ENCODE results near the gene HERC4. TPM values are rescaled to one million over a fixed set of nuclear protein-coding genes. Genes with fewer than 3 reads are reported as not detected.

Gene HERC4
- total RNA-seq, 1 donor, result 125 TPM

DNA sequence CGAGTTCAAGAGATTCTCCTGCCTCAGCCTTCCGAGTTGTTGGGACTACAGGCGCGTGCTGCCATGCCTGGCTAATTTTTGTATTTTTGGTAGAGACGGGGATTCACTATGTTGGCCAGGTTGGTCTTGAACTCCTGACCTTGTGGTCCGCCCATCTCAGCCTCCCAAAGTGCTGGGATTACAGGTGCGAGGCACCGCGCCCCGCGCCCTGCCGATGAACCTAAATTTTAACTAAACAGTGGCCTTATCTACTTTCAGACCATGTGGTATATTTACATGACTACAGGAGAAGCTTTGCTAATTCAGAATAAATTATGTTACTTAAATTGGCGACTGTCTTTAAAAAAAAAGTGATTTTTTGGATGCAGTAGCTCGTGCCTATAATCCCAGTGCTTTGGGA is 181.4 kb downstream of the HERC4 start:
- Histone ChIP-seq H4K20me1 (ENCODE audit: insufficient read depth, low read length) (no peaks in the 10 kb centered on the region), H3K36me3 (ENCODE audit: insufficient read depth, low read length) (peaks cover 75% of the 10 kb centered on the region), H3K4me3 (ENCODE audit: insufficient read depth, low read length) (no peak overlapping the region), H3K27ac (ENCODE audit: low read depth, low read length) (no peak overlapping the region), H2AFZ (ENCODE audit: low read length) (no peak overlapping the region), H3K27me3 (ENCODE audit: insufficient read depth, low read length) (no peaks in the 10 kb centered on the region), H3K4me2 (ENCODE audit: insufficient read depth, low read length) (no peak overlapping the region), H3K9me3 (ENCODE audit: low read depth, low read length) (no peaks in the 10 kb centered on the region), H3K79me2 (ENCODE audit: insufficient read depth, low read length) (peaks cover 75% of the 10 kb centered on the region), H3K4me1 (ENCODE audit: insufficient read depth, low read length) (no peaks in the 10 kb centered on the region)
- no peak for DNase-seq (ENCODE audit: insufficient read length, low spot score, missing footprints)
- TF ChIP-seq, protein P1, sequence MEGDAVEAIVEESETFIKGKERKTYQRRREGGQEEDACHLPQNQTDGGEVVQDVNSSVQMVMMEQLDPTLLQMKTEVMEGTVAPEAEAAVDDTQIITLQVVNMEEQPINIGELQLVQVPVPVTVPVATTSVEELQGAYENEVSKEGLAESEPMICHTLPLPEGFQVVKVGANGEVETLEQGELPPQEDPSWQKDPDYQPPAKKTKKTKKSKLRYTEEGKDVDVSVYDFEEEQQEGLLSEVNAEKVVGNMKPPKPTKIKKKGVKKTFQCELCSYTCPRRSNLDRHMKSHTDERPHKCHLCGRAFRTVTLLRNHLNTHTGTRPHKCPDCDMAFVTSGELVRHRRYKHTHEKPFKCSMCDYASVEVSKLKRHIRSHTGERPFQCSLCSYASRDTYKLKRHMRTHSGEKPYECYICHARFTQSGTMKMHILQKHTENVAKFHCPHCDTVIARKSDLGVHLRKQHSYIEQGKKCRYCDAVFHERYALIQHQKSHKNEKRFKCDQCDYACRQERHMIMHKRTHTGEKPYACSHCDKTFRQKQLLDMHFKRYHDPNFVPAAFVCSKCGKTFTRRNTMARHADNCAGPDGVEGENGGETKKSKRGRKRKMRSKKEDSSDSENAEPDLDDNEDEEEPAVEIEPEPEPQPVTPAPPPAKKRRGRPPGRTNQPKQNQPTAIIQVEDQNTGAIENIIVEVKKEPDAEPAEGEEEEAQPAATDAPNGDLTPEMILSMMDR (IDR thresholded peaks at IDR 0.05; ENCODE audit: extremely low read depth, low read depth, low read length), result no peak

DNA sequence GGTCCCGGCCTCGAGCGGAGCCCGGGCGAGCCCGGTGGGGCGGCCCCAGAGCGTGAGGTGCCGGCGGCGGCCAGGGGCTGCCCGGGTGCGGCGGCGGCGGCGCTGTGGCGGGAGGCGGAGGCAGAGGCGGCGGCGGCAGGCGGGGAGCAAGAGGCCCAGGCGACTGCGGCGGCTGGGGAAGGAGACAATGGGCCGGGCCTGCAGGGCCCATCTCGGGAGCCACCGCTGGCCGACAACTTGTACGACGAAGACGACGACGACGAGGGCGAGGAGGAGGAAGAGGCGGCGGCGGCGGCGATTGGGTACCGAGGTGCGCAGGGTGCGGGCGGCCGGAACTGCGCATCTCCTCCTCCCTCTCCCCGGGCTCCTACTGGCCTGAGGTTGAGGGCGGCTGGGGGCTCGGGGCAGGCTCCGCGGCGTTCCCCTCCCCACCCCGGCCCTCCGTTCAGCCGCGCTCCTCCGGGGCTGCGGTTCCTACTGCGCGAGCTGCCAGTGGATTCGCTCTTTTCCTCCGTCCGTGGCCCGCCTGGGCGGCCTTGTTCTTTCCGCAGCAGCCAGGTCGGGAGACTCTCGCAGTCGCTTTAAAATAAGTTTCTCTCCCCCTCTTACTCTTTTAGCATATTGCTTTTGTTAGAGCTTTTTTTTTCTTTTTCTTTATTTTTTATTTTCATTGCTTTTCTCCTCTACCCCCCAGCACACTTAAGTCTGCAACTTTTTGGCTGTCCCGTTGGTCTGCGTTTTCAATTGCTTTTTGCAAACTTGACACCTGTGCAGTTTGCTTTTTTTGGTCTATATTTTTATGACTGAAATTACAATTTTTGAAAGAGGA is 190.0 kb downstream of the HERC4 start:
- peaks cover 5% of the 10 kb centered on the region for H3K4me1 ChIP-seq (ENCODE audit: insufficient read depth, low read length)
- TF ChIP-seq, protein P1 (IDR thresholded peaks at IDR 0.05; ENCODE audit: extremely low read depth, low read depth, low read length), result no peak
- peaks cover 28% of the 10 kb centered on the region for H3K36me3 ChIP-seq (ENCODE audit: insufficient read depth, low read length)
- H3K4me3 ChIP-seq (ENCODE audit: insufficient read depth, low read length), result peak overlapping the region; percentile 85
- peak overlapping the region; percentile 61 for H2AFZ ChIP-seq (ENCODE audit: low read length)
- peak overlapping the region; percentile 70 for H3K27ac ChIP-seq (ENCODE audit: low read depth, low read length)
- H3K9me3 ChIP-seq (ENCODE audit: low read depth, low read length), result no peaks in the 10 kb centered on the region
- H3K79me2 ChIP-seq (ENCODE audit: insufficient read depth, low read length), result peaks cover 44% of the 10 kb centered on the region
- DNase-seq (ENCODE audit: insufficient read length, low spot score, missing footprints), result peak; percentile 95
- H3K4me2 ChIP-seq (ENCODE audit: insufficient read depth, low read length), result peak overlapping the region; percentile 88
- H4K20me1 ChIP-seq (ENCODE audit: insufficient read depth, low read length), result peaks cover 5% of the 10 kb centered on the region
- H3K27me3 ChIP-seq (ENCODE audit: insufficient read depth, low read length), result no peaks in the 10 kb centered on the region

DNA sequence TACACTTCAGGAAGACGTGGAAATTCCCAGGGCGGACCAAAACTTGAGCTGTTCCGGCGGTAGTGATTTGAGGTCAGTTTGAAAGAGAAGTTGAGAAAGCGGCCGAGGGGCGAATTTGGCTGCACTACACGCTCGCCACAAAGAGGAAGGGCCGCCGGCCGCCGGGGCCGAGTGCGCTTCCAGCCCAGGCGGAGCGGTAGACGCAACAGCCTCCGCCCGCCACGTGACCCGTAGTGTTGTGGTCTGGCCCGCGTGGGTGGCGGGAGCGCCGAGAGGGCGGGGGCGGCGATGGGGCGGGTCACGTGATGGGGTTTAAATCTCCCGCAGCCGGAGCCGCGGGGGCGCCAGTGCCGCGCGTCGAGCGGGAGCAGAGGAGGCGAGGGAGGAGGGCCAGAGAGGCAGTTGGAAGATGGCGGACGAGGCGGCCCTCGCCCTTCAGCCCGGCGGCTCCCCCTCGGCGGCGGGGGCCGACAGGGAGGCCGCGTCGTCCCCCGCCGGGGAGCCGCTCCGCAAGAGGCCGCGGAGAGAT is 190.7 kb downstream of the HERC4 start, which contains the start of gene SIRT1:
Gene SIRT1 (plus strand): TSS at position 344 of the 529 bp plus-strand sequence. CDS start 66 bp downstream, at position 410.
- Histone ChIP-seq H3K4me1 (ENCODE audit: insufficient read depth, low read length) (peaks cover 5% of the 10 kb centered on the region), H2AFZ (ENCODE audit: low read length) (peak within 1 kb of the TSS; percentile 88), H3K4me2 (ENCODE audit: insufficient read depth, low read length) (peak within 1 kb of the TSS; percentile 88), H3K27me3 (ENCODE audit: insufficient read depth, low read length) (no peaks in the 10 kb centered on the region), H4K20me1 (ENCODE audit: insufficient read depth, low read length) (peaks cover 5% of the 10 kb centered on the region), H3K36me3 (ENCODE audit: insufficient read depth, low read length) (peaks cover 22% of the 10 kb centered on the region), H3K4me3 (ENCODE audit: insufficient read depth, low read length) (peak within 1 kb of the TSS; percentile 85), H3K27ac (ENCODE audit: low read depth, low read length) (peak within 1 kb of the TSS; percentile 70), H3K79me2 (ENCODE audit: insufficient read depth, low read length) (peaks cover 38% of the 10 kb centered on the region), H3K9me3 (ENCODE audit: low read depth, low read length) (no peaks in the 10 kb centered on the region)
- TF ChIP-seq, protein P1 (IDR thresholded peaks at IDR 0.05; ENCODE audit: extremely low read depth, low read depth, low read length), result no peak
- DNase-seq (ENCODE audit: insufficient read length, low spot score, missing footprints), result peak; percentile 97

DNA sequence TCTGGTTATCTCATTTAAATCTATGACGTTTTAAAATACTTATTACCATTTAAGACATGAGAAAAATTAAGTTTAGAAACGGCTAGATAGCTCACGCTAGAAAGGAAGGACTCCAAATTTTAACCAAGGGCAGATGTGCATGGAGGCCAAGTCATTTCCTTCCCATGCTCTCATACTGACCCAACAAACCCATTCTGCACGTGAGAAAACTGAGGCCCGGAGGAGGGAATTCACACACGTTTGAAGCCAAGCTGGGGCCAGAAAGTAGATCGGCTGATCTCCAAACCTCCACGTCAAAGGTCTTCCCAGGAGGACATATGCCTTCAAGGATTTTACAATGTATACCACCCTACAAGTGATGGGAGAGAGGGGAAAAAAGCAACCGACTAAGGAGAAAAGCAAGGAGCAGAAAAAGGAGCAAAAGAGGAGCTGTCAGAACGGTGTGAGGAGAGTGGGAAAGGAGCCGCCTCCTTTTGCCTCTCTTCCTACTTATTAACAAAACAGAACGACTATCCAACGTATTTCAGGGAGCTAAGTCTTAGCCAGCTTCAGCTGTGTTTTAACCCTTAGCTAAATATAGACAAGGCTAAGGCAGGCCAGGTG is 191.3 kb downstream of the HERC4 start:
- TF ChIP-seq, protein P1 (IDR thresholded peaks at IDR 0.05; ENCODE audit: extremely low read depth, low read depth, low read length), result no peak
- Histone ChIP-seq H3K36me3 (ENCODE audit: insufficient read depth, low read length) (peaks cover 19% of the 10 kb centered on the region), H3K9me3 (ENCODE audit: low read depth, low read length) (no peaks in the 10 kb centered on the region), H4K20me1 (ENCODE audit: insufficient read depth, low read length) (peaks cover 5% of the 10 kb centered on the region), H3K27me3 (ENCODE audit: insufficient read depth, low read length) (no peaks in the 10 kb centered on the region), H3K79me2 (ENCODE audit: insufficient read depth, low read length) (peaks cover 33% of the 10 kb centered on the region), H3K27ac (ENCODE audit: low read depth, low read length) (peak overlapping the region; percentile 59), H2AFZ (ENCODE audit: low read length) (peak overlapping the region; percentile 88), H3K4me2 (ENCODE audit: insufficient read depth, low read length) (peak overlapping the region; percentile 88), H3K4me3 (ENCODE audit: insufficient read depth, low read length) (peak overlapping the region; percentile 85), H3K4me1 (ENCODE audit: insufficient read depth, low read length) (peaks cover 5% of the 10 kb centered on the region)
- peak; percentile 66 for DNase-seq (ENCODE audit: insufficient read length, low spot score, missing footprints)
